T-helper 1 cell (primary cell): Measurements from ENCODE around the gene VWA2.

ENCODE experiments used
- DNase-seq, 5 donors: peaks; one replicate each; pipeline ENCODE4 v3.0.0-alpha.2; 2012 to 2020
- total RNA-seq, 4 donors: gene quantifications; one replicate each; lab custom pipeline; 2026; lab: John Stamatoyannopoulos, UW

VWA2 gene, protein sequence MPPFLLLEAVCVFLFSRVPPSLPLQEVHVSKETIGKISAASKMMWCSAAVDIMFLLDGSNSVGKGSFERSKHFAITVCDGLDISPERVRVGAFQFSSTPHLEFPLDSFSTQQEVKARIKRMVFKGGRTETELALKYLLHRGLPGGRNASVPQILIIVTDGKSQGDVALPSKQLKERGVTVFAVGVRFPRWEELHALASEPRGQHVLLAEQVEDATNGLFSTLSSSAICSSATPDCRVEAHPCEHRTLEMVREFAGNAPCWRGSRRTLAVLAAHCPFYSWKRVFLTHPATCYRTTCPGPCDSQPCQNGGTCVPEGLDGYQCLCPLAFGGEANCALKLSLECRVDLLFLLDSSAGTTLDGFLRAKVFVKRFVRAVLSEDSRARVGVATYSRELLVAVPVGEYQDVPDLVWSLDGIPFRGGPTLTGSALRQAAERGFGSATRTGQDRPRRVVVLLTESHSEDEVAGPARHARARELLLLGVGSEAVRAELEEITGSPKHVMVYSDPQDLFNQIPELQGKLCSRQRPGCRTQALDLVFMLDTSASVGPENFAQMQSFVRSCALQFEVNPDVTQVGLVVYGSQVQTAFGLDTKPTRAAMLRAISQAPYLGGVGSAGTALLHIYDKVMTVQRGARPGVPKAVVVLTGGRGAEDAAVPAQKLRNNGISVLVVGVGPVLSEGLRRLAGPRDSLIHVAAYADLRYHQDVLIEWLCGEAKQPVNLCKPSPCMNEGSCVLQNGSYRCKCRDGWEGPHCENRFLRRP
- 0 reads per million in 4 donors for total RNA-seq

GRCh38 chr10:114239117-114239993 is at the start of gene VWA2:
VWA2 (plus strand) TSS chr10:114239254; CDS start chr10:114248714, 9,460 bp downstream.
- DNase-seq: peak in 1 of 5 donors; percentile 14

DNA sequence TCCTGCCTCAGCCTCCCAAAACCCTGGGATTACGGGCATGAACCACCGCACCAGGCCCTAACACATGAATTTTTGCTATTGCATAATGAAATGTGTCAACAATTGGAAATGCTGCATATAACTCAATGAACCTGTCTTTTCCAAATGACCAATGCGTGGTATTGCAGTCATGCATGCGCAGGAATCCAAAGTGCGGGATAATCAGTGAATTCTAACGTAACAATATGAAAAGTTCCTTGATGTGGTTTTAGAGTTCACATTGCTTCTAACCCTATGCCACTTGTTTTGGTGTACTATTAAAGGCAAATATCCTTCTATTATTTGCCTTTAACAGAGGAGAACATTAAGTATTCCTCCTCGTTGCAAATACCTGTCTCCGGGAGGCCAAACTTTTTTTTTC is 49.4 kb upstream of the VWA2 start:
- no peak for DNase-seq

GRCh38 chr10:114195079-114195478 is 44.0 kb upstream of the VWA2 start:
- peak in 1 of 5 donors; percentile 45 for DNase-seq

GRCh38 chr10:114199239-114199638 is 39.8 kb upstream of the VWA2 start:
- no peak for DNase-seq

DNA sequence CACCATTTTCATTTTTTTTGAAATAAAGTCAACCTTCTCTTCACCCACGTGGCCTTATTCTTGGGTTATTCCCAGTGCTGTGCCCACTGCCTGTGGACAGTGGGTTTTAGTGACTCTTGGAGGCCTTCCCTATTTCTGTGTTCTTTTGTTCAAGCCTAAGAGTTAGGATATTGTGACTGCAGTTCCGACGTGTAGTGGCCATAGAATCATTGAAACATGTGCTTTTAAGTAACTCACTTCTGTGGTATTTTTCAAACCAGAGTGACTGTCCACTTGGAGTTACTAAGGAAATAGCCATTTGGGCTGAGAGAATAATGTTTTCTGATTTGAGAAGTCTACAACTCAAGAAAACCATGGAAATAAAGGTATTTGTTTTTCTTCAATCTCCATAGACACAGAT is 36.2 kb upstream of the VWA2 start:
- no peak for DNase-seq

GRCh38 chr10:114206902-114207301 is 32.2 kb upstream of the VWA2 start:
- DNase-seq: no peak

DNA sequence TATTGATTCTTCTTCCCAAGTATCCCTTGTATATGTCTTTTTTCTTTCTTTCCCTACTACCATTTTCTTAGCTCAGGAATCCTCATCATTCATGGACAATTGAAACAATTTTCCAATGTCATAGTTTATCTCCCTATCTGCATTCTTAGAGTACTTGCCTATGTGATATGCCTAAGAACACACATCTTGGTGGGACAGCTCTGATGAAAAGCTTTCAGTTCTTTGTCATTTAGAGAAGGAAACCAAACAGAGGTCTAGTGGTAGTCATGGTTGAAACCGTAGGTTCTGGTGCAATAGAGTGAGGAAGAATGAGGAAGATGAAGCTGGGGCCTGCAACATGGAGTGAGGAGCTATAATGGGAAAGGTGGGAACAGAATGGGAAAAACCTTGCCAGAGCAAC is 31.7 kb upstream of the VWA2 start:
- no peak for DNase-seq

DNA sequence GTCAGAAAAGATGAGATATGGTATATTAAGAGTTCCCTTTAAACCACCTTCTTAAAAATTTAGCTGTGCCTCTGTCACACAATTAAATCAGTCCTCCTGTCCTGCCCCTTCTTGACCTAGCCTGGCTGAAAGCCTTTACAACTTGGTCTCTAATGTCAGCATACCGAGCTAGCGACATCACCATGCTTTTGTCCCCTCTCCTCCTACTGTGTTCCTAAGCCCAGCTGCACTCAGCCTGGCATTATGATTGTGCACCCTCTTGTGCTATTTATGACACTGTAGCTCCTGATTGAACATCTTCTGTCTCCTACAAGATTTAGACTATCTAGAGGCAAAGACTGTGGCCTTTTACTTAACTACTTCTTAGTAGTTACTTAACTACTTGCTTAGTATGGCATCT is 30.7 kb upstream of the VWA2 start:
- no peak for DNase-seq

- no peak for DNase-seq
Measured at GRCh38 chr10:114212153-114212552, 26.9 kb upstream of the VWA2 start.

DNA sequence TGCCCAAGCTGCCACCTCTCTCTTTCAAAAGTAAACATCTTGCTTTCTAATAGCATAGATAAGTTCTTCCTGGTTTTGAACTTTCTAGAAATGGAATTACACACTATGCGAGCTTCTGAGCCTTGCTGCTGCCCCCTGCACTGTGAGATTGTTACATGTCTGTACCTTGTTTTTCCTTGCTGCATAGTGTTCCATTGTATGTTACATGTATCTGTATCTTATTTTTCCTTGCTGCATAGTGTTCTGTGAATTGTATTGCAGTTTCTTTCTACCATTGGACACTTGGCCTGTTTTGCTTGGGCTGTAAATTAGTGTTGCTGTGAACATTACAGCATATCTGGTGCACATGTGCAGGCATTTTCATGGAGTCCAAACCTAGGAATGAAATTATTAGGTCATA is 24.0 kb upstream of the VWA2 start:
- DNase-seq: no peak

DNA sequence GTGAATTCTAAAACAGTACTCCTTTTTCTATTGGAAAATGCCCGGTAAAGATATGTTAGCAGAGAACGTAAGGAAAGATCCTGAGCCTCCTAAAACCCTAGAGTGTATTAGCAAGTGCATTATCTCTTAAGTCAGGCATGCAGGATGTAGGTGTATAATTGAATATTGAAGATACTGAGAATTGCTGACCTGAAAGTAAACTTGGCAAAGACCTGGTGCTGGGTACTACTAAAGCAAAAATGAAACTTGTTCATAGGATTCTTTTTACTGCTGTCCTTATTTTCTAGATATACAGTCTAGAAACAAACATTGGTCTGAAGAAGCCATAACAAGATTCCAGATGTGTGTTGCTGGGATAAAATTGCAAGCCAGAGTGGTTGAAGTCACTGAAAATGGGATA is 18.8 kb upstream of the VWA2 start:
- DNase-seq: no peak

DNA sequence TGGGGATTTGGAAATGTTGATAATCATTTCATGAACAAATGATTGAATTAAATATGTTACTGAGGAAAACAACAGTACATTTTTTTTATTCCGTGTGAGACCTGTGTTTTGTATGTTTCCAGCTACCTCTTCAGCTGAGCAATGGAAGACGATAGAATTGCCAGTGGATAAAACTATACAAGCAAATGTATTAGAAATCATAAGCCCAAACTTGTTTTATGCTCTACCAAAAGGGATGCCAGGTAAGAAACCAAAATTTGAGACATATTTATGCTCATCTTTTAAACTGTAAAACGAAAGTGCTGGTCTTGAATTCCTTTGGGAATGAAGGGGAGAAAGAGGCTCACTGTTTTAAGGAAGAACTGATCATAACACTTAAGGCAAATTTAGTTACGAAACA is 17.8 kb upstream of the VWA2 start:
- no peak for DNase-seq

- DNase-seq: no peak
Measured at GRCh38 chr10:114223066-114223465, 16.0 kb upstream of the VWA2 start.

- no peak for DNase-seq
Measured at GRCh38 chr10:114228156-114228555, 10.9 kb upstream of the VWA2 start.

GRCh38 chr10:114232561-114233176 is 6.4 kb upstream of the VWA2 start:
- DNase-seq: no peak

- DNase-seq: no peak
Measured at GRCh38 chr10:114233482-114233881, 5.6 kb upstream of the VWA2 start.

GRCh38 chr10:114234132-114234531 is 4.9 kb upstream of the VWA2 start:
- no peak for DNase-seq

- no peak for DNase-seq
Measured at GRCh38 chr10:114239994-114240345, 916 bp downstream of the VWA2 start.

GRCh38 chr10:114242235-114242634 is 3.2 kb downstream of the VWA2 start:
- no peak for DNase-seq

- no peak for DNase-seq
Measured at GRCh38 chr10:114243661-114244060, 4.6 kb downstream of the VWA2 start.

- DNase-seq: no peak
Measured at GRCh38 chr10:114244126-114244525, 5.1 kb downstream of the VWA2 start.

DNA sequence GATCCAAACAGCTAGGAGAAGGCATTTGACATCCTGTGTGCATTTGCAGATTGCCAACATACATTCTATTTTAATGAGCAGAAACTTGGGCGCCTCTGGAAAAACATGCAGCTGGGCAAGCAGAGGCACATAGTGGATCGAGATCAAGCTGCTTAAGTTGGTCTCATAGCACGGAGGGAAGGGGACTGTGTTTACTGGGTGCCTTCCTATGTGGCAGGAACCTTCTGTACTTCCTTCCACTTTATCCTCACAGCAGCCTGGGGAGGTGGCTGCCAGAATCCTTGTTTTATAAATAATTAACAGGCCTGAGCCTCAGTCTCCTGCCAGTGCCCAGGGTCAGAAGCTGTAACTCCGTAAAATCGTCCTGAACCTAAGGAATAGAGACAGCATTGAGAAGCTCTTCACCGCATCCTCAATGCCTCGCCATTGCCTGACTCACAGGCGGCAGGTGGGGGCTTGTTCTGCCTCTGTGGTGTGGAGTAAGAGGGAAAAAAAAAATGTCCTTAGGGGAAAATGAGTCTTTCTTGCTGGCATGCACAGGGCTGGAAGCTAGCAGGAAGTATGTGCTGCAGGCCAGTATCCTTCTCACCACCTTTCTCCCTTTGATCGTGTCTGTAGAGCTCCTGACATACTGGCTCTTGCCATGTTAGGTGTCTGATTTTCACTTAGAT is 6.2 kb downstream of the VWA2 start:
- no peak for DNase-seq
